ENCODE results near the gene SUCO.
A peak's percentile ranks its signal among the peaks of the same experiment; 100 is the strongest.

Gene SUCO

DNA sequence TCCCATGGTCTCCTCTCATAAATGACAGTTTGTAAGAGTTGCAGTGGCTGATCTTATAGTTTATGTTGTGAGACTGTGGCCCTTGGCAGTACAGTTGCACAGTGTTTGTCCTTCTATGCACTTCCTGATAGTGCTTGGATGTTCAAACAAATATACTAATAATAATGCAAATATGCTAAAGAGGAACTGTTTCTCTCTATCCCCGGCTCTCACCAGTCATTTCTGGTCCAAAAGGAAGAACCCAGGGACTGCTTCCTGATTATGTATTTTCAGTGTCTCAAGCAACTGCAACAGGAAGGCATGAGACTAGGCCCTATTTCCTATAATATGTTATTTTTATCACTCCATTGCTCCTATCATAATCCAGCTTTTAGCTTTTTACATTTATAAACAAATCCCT is 17.0 kb upstream of the SUCO start:
- no peak for DNase-seq

DNA sequence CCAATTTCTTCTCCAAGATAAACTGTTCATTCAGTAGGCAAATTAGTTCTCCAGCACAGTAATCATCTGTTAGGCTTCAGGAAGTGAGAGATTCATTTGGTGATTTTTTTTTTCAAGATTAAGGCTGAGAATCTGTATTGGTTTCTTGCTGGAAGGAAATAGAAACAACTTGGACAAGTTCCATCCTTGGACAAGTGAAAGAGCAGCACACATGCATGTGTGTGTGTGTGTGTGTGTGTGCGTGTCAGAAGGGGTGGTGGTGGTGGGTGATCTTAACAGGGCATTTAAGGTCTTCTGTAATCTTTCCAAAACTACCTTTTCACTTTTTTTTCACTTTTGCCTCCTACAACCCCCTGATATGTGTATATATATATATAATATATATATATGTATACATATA is 15.9 kb upstream of the SUCO start:
- no peak for DNase-seq

DNA sequence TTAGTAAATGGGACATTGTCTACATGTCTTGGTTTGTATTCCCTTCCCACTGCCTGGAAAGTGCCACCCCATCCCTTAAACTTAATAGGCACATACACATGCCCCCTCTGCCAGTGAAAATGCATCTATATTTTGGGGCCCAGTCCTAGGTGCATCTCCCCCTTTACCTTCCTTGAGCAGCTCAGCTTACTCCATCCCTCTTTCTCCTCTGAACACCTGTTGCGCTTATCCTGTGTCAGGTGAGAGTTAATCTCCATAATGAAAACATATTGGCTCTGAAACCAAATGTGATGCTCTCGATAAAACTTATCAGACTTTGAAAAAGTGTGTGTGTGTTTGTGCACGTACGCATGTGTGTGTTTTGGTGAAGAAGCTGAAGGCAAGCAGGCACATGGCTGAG is 15.4 kb upstream of the SUCO start:
- no peak for DNase-seq

DNA sequence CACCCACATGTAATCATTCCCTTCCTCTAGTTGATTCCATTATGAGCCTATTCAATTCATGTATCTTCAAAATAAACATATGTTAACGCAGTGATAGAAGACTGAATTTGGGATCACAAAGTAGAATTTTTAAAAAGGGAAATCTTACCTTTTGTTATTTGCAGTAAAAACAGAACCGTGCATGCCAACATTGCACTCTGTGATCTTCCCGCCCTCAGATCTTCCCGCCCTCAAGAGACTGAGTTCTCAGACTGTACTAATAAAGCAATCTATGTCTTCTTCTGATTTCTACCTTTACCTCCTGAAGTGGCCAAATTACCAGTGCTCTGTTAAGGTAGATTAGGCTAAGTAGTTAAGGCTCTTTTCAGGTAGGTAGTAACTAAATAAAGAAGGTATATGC is 3.6 kb upstream of the SUCO start:
- no peak for DNase-seq

DNA sequence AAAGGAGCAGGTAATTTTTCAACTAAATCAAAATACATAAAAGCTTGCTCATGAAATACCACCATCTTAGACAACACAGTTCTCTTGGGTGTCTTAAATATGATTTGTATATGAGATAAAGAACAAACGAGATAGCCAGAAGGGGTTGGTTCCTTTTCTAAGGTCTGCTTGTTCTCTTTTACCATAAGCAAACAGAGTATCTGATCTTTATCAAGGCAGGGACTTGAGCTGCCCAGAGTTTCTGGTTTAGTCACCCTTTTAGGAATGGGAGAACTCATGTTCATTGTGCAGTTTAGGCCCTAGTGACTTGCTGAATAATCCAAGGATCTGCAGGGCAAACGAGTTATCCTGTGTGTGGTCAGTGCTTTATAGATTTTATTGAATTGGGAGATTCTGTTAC is 3.0 kb upstream of the SUCO start:
- DNase-seq, result no peak

DNA sequence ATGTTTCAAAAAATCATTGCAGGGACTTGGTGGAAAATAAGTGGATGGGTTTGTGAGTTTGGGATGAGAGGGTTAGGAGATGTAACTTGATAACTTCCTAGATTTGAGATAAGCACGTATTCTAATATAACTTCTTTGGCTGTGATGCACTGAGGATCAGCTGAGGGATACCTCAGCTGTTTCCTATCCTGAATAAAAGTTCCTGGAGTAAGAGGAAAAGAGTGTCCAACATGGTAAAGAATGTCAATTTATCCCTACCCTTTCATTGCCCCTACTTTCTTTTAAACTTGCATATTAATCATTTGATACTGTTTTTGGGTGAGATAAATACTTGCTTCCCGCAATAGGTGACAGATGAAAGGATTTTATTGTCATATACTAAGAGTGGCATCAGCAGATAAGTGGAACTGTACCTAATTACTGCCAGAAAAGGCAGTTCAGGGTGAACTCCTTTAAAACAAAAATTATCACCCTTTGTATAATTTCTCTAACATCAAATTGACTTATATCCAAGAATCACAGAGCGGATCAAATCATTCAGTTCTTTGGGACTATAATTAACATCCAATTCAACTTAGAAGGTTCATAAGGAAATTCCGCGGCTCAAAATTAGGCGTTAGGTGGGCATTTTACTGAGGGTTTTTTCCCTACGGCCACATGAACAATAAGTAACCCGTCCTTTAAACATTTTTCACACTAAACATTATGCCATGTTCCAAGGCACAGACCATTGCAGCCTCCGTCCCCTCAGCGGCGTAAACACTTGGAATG is 1.4 kb upstream of the SUCO start:
- DNase-seq, result peak; percentile 83

DNA sequence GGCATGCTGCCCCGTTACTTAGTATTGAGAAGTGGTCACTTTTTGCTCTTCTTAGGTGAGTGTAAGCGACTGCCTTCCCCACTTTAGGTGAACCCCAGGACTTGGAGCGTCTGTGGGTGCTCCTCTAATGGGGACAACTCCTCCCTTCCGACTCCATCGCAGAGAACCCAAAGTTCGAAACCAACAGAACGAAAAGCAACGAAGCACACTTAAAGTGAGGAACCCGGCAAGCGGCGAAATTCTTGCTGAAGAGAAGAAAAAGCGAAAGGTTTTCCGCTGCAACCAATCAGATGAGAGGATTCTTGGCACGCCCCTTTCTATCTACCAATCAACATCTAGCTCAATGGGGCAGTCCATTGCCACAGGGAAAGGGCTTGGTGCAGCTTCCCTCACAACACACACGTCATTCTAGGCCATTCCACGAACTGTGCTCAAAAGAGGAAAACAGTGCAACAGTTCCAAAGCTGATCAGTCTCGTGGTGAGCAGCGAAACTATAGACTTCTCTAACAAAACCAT is 709 bp upstream of the SUCO start:
- peak; percentile 99 for DNase-seq

DNA sequence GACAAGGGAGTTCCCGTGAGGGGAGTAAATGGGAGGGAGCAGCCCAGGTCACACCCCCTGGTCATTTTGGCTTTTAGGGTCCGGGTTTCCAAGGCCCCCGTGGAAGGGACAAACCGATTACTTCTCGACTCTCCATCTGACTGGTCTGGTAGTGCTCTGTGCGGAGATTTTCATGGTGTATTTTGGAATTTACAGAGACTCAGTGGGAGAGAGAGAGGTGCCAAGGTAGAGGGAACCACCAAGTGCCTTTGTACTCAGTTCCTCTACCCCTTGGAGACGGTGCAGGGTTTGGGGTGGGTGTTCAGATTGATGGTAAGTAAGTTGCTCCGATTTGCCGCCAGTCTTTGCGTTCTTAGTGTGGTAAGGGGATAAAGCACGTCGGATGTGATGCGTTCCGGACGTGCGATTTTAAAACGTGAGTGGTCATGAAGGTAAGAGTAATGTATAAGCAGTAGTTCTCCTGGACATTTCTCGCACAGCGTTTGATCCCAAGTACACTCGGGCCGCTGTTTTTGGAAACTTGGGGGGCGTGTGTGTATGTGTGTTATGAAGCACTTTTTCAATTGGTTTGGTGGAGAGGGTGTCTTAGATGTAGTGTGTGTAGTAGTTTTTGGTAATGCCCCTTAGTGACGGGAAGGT is 682 bp downstream of the SUCO start:
- DNase-seq, result no peak

DNA sequence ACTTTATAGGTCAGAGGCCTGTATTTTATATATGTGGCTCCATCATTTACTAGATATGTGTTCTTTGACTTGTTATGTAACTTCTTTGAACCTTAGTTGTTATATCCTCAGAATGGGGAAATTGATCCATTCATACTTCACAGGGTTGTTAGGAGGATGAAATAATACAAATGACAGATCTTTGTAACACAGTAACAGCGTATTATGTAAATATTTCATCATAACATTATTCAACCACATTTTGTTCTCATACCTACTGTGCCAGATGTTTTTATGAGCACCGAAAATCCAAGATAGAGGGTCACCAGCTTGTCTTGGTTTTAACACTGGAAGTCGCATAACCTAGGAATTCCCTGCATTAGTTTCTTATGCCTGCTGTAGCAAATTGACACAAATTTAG is 3.3 kb downstream of the SUCO start:
- DNase-seq, result no peak

DNA sequence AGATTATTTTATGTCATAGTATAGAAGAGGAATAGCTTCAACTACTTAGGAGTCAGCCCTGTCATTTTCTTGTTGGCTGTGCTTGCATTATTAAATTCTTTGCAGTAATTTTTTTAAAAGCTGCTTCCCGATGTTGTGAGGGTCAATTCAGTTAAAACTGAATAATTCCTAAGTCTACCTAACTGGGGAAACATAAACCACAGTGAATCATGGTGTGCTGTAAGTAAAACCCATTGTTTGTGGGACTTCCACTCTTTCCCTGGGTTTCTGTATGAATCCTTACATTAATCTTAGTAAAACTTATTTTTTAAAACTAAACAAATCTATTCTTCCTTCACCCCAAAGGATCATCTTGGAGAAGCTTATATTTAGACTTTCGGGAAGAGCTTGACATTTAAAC is 4.4 kb downstream of the SUCO start:
- DNase-seq, result no peak

DNA sequence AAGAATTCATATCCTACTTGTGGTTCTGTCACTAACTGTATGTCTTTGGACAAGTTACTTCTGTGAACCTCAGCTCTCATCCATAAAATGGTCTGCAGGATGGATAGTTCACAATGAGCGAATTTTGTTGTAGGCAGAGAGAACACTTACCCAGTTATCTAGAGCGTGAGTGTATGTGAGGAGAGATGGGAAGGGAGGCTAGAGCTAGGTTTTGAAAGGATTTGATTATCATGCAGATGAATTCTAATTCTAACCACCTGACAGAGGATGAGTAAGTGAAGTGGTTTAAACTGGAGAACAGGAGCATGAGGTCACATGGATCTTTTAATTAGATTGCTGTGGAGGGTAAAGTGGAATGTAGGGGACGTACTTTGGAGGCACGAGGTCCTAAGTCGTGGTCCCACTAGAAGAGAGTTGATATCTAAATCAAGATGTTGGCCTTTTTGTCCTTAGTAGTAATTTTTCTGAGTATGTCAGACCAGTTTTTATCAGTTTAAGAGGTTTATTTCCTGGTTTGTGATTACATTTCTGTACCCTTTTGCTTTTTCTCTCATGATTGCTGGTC is 5.0 kb downstream of the SUCO start:
- DNase-seq, result no peak

DNA sequence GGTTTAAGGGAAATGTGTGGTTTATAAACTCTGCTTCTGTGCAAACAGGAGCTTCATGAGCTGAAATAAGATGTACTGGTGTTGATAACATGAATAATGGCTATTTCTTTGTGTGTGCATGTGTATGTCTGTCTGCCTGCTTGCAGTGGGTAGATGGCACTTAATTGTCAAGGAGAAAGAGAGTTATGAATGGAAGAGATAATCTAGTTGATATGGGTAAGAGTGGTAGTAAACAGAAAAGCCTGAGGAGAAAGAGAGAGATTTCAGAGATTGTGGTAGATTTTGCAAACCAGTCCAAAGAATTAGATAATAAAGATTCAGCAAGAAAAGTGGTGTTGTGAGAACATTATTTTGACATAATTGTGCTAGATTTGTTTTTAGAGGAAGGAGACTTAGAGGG is 7.7 kb downstream of the SUCO start:
- no peak for DNase-seq

DNA sequence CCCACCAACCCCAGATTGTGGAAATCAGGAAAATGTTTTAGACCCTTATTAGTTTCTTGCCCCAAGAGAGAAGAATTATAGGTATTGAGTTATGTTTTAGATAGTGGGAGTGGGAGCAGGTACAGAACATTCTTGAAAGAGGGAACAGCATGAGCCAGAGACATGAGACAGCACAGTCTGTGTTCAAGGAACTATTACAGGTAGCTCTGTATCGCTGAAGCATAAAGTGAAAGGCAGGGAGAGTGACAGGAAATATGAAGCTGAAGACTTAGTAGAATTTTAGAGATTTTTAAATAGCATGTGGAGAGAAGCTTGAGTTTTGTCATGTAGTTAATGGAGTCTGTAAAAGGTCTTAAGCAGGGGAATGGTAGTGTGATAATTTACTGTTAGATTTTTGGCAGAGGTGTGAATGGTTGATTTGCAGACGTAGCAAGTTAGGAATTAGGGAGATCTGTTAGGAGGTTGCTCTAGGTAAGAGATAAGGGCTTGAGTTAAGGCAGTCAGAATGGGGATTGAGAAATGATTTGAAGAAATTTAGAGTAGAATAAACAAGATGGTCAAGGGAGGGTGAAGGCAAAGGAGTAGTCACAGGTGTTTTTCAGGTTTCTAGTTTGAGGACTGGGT is 11.6 kb downstream of the SUCO start:
- DNase-seq, result peak; percentile 13

DNA sequence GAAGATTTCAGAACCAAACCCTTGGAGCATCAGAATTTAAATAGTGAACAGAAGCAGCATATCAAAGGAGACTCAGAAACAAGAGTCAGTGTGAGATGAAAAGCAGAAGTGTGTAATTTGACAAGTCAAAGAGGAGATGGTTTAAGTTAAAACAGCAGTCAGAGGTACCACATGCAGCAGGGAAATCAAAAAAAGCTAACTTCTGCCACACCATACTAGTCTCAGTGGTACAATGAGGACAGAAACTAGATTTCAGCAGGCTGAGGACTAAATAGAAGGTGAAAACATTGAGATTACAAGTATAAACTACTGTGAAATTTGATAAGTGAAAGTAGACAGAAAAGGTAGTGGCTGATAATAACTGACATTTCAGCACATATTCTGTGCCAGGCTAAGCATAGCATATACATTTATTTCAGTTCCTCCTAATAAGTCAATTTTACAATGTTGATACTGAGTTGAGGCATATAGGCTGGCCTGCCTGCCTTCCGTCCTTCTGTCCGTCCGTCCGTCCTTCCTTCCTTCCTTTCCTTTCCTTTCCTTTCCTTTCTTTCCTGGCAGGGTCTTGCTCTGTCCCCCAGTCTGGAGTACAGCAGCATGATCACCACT is 12.6 kb downstream of the SUCO start:
- DNase-seq, result no peak

DNA sequence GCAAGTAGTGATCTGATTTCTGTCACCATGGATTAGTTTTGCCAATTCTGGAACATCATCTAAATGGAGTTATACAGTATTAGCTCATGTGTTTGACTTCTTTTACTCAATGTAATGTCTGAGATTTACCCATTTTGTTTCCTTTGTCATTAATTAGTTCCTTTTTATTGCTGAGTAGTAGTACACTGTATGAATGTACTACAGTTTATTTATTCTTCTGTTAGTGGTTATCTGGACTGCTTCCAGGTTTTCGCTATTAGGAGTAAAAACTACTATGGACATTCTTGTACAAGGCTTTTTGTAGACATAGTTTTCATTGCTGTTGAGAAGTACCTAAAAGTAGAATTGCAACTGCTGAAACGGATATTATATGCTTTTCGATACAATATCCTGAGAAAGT is 14.1 kb downstream of the SUCO start:
- DNase-seq, result no peak

DNA sequence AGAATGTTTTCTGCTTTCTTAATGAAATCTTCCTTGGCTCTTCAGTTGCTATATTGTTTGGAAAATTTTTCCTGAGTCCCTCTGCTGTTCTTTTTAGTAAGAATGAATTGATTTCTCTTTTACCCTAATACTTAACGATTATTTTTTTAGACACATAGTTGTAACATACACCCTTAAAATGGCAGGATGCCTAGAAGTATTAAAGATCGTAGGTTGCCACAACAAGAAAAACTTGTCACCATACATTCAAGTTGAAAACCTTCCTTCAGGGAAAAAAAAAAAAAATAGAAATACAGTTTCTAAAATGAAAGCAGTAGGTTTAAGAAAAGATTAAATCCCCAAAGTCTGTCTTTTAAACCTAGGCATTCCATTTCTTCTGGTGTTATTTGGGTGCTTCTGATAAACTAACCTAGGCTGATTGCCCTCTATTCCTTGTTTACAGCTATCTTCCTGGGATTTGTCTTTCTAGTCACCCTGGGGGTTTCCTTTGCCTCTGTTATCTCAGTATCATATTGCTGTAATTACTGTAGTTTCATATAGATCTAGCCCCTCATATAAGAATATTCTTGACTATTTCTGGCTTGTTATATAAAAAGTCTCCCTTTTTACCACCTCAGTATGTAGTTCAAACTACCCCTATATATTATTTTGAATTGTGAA is 16.8 kb downstream of the SUCO start:
- DNase-seq, result no peak

DNA sequence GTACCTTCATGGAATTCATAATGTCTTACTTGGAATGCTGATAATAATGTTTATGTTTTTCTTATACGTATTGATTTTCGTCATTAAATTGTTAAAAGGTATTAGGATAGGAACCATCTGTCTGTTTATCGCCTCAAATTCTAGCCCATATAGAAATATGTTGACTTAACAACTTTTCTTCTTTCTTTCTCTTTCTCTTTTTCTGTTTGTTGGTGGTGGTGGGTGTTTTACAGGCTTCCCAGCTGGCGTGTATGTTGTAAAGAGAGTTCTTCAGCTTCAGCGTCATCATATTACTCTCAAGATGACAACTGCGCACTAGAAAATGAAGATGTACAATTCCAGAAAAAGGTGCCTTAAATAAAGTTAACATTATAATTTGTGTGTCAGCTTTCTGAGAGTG is 18.3 kb downstream of the SUCO start:
- no peak for DNase-seq

DNA sequence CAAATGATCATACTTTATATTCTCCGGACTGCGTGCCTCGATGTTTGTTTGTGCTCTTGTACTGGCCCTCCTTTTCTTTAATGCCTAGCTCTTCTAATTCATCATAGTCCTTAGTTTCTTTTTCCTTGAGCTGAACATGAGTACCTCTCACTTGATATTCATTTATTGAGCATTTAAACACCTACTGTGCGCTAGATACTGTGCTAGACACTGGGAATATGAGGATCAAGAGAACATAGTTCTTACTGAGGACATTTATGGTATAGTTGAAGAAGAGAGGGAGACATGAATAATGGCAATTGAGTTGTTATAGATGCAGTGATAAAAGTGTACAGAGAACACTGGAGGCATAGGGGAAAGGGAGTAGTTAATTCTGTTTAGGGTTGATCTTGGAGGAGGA is 22.0 kb downstream of the SUCO start:
- no peak for DNase-seq

DNA sequence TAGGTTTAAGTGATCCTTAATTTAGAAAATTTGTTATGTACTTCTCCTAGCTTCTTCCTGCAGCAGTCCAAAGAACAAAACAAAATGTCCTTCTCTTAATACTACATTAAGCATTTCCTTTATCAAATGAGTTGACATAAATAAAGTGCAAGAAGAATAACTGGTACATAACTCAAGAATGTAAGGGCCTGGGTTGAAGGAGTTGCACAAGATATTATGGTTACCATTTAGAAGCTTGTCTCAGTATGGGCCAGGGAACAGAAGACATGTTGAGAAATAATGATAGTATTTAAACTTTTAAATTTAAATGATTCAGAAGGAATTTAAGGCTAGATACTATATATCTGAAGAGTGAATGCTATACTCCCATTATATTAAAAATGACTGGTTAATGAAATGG is 23.5 kb downstream of the SUCO start:
- DNase-seq, result no peak

DNA sequence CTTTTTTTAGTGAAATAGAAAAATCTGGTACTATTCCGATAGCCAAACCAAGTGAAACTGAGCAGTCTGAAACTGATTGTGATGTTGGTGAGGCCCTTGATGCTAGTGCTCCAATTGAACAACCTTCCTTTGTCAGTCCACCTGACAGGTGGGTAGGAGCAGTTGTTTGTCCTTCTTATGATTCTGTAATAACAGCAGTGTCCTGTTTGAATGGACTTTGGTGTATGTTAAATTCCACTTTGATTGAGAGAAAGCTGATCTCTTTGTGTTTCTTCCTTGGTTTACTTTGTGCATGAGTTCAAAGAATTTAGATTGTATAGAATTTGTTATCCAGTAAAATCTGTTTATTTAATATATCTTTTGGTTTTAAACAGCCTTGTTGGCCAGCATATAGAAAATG is 24.3 kb downstream of the SUCO start:
- no peak for DNase-seq

DNA sequence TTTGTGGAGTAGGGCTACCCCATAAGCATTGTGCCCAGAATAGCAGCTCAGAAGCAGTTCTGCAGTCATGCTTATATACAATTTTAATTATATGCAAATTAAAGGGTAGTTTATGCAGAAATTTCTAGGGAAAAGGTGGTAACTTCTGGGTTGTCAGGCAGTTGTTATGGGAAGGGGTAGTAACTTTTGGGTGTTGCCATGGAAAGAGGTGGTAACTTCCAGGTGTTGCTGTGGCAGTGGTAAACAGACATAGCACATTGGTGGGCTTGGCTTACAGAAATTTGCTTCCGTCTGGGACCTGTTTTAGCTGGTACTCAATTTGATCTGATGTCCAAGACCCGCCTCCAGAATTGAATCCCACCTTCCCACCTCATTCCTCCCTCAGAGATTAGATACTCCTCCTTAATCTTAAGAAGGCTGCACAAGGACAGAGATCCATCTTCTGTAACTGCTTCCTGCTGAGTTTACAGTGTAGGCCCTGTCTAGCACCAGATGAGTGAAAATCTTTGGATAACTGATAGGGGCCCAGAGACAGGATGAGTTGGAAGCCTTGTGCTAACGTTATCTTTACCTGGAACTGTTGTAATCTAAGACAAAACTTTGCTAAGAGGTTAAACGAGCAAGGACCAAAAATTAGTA is 26.7 kb downstream of the SUCO start:
- DNase-seq, result no peak

DNA sequence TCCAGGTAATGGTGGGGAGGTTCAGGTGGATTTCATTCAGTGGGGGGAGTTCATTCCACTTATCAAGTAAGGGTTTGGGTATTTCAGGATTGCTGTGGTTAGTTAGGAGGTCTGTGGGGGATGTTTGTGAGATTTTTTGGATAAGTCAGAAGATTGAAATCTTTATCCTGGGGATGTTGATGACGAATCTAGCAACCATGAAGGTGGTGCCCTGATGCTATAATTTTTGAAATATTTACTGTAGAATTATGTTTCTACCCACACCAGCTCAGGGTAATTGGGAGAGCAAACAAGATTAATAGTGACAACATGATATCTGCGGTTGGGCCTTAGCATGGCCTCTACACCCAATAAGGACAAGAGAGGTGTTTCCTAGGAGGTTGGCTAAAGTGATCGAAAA is 28.3 kb downstream of the SUCO start:
- DNase-seq, result no peak
